H1 (cell line): ENCODE data around the gene NFIX. TPM values are rescaled to one million over a fixed set of nuclear protein-coding genes. Genes with fewer than 3 reads are reported as not detected.

Experiments used
- CTBP2 ChIP-seq: IDR thresholded peaks from 2 replicates; pipeline ENCODE4 v1.7.0; 2011; ENCODE audit warnings: borderline replicate concordance, mild to moderate bottlenecking, moderate library complexity, mixed read lengths, low read length; ENCODE audit not compliant: insufficient read depth, insufficient read length
- MAFK ChIP-seq: IDR thresholded peaks from 2 replicates; pipeline ENCODE4 v1.6.1; 2012; ENCODE audit warnings: low read depth, mild to moderate bottlenecking, improper control_type of control experiment, low read length
- NANOG ChIP-seq: IDR thresholded peaks from 2 replicates; pipeline ENCODE4 v1.6.1; 2011; ENCODE audit warnings: low read length, low read depth, mild to moderate bottlenecking, inconsistent platforms; ENCODE audit not compliant: insufficient read depth, poor library complexity, severe bottlenecking
- RAD21 ChIP-seq, 2 experiments: IDR thresholded peaks in 1 of 2; conservative IDR thresholded peaks in 1 of 2; 2 replicates each; pipeline ENCODE4 v1.6.1; 2011; ENCODE audit warnings: low read depth in 2 of 2, low read length in 2 of 2, improper control_type of control experiment in 1 of 2, inconsistent platforms in 1 of 2, mild to moderate bottlenecking in 1 of 2, moderate library complexity in 1 of 2
- polyA plus RNA-seq, 7 experiments: library from polyadenylated mRNA; depleted of rRNA in 3 of 7; stranded (reverse) in 5 of 7; unstranded in 2 of 7; fragments of >200 nt in 5 of 7; fragments of 200-250 nt in 2 of 7; gene quantifications; 1 replicate in 5 of 7; 2 replicates in 1 of 7; 4 replicates in 1 of 7; pipeline versions ENCODE4 v1.2.1 to v1.2.3, GENCODE V29; 2011 to 2013; ENCODE audit warnings: missing spikeins in 2 of 7, mixed read lengths in 2 of 7
- total RNA-seq: library from RNA; stranded (reverse); fragmentation: NEBNext Ultra II Directional; extraction: Animal tissue kit (Norgen Biotek cat#: 25700); gene quantifications from 2 replicates; pipeline ENCODE4 v1.2.1, GENCODE V29; 2021

NFIX gene
- total and polyA plus RNA-seq, 2 of the 8 experiments (the other 6 are each of a cell fraction or from before 2014, with no cell fraction given): 0.03 to 0.20 TPM

- TF ChIP-seq RAD21 (IDR thresholded peaks at IDR 0.05 in 1 of 2, conservative IDR thresholded peaks at IDR 0.05 in 1 of 2; ENCODE audit: low read depth in 2 of 2, low read length in 2 of 2) (no peak), NANOG (no peak), MAFK (no peak), CTBP2 (no peak)
Observed at GRCh38 chr19:13043285-13043684, 48.0 kb downstream of the NFIX start (continued).
